Measurements from ENCODE around the gene CARD14.

The CARD14 gene

DNA sequence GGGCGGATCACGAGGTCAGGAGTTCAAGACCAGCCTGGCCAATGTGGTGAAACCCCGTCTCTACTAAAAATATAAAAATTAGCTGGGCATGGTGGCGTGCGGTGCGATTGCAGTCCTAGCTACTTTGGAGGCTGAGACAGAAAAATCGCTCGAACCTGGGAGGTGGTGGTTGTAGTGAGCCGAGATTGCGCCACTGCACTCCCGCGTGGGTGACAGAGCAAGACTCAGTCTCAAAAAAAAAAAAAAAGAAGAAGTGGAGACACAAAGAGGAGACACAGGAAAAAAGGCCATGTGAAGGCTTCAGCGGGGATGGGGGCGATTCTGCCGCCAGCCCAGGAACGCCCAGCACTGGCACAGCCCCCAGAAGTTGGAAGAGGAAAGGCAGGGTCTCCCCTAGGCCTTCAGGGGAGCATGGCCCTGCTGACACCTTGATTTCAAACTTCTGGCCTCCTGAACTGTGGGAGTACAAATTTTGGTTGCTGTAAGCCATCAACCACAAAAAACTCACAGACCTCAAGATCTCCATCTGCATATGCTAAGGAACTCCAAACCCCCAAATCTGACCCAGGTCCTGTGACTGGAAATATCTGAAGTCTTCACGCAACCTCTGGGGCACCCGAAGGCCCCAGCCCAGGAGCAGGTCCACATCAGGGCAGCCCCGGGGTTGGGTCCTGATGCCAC, 43.3 kb downstream of the CARD14 start:
- no peak for DNase-seq

DNA sequence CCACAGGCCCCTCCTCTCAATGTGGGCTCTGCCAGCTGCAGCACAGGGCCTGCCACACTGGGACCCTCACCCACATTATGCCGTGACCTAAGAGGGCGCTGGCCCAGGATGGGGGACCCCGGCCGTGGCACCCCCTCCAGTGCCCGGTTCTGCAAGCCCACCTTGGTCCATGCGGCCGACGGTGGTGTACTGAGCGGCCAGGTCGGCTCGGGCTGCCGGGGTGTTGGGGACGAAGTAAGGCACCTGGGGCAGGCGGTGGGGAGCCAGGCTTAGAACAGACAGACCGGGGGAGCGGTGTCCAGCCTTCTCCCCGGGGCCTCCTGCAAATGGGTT, 43.8 kb downstream of the CARD14 start:
- no peak for DNase-seq

DNA sequence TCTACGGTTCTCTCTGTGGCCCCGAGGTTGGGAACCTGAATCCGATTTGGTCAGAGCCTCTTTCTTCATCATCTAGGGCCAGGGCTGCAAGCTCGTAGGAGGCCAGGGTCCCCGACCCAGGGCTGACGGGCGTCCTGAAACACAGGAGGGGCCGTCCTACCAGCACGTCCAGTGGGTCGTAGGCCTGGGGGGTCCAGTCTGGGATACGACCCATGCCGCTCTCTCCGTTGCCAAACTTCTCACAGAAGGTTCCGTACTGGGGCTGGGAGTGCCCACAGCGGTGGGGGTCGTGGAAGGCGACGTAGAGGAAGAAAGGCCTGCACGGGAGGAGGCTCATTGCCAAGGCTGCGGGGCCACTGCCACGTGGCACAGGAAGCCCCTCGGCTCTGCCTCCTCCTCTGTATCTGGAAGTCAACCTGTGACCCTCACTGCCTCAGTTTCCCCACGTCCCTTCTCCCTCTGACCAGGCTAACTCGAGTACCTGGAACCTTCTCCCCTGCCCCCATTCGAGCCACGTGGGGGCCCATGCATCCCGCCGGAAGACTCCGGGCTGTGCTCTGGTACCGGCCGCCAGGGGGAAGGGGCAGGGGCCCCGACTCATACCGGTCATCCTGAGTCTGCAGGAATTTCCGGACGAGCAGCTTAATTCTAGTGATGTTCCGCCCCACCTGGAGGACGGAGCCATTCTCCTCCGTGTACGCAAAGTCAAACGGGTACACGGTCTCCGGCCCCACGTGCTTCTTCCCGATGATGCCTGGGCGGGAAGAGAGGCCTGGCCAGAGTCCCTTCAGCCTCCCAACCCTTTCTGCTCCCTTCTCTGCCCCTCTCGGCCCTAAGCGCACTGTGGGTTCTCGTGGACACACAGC, 44.4 kb downstream of the CARD14 start:
- DNase-seq: no peak

DNA sequence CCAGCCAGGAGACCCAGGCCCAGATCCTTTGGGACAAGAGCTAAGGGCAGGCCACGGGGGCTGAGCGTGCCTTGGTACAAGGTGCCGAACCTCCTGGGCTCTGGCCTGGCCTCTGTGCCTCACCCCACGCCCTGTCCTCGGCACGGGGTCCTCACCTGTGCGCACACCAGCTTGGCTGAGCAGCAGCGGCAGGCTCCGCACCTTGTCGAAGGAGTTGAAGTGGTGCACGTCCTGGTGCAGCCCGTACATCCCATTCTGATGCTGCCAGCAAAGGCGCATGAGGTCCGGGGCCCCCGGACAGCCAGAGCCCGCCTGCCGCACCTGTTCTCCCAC, 45.0 kb downstream of the CARD14 start:
- DNase-seq: no peak

DNA sequence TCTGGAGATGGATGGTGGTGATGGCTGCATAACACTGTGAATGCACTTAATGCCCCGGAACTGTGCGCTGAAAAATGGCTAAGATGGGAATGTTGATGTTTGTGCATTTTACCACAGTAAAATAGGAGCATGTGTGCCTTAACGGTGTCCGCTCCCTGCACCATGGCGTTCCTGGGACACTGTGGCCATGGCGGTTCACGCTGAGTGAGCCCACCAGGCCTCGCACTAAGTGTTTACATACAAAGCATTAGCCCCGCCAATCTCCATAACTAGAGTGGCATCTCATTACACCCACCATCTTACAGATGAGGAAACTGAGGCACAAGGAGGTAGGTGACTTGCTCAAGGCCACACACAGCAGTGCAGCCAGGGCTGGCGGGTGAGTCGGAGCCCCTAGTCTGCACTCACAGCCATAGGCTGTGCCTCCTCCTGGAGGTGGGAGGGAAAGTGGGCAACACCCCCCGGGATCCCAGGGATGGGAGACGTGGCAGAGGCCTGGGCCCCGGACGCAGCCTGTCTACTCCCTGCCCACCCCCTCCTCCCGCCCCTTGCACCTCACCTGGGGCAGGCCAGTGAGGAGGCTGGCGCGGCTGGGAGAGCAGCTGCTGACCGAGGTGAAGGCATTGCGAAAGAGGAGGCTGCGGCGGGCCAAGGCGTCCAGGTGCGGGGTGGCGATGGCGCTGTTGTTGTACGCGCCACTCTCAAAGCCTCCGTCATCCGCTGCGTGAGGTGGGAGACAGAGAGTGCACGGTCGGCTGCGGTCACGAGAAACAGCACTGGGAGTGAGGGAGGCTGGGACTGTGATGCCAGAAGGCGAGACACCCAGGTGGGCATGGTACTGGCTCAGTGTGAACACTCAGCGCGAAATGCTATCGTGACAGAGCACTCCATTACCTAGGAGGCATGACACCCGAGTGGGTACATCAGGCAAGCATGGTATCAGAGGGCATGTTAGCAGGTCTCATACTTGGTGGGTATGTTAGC, 46.9 kb downstream of the CARD14 start:
- no peak for DNase-seq

DNA sequence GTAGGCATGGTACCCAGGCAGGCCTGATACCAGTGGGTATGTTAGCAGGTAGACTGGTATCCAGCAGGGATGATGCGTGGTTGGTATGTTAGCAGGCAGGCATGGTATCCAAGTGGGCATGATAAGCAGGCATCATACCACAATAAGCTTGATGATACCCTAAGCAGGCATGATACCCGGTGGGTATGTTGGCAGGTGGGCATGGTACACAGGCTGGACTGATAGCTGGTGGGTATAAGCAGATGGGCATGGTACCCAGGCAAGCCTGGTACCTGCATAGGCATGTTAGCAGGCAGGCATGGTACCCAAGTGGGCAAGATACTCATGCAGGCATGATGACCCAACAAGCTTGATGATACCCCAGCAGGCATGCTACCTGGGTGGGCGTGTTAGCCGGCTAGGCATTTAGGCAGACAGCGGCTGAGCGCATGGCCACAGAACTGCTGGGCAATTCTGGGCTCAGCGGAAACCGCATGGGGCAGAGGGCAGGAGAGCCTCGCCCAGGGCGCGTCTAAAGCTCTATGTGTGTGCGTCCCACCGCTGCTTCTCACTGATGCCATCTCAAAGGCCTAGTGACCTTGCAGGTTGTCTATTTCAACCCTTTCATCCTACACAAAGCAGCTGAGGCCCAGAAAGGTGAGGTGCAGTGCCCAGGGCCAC, 48.0 kb downstream of the CARD14 start:
- no peak for DNase-seq

DNA sequence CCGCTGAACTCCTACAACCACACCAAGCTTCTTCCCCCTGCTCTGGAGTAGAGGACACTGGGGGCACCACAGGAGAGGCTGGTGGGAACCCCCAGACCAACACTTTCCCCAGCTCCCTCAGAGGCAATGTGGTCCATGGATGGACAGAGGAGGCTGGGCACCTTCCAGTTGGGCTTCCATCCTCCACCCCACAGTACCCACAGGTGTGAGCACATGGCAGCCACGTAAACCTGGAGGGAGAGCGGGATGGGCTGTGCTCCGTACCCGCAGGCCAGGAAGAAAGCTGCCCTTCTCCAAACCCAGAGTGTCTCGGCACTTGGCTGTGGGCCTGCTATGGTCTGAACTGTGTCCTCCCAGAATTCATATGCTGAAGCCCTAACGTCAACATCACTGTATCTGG, 48.6 kb downstream of the CARD14 start:
- no peak for DNase-seq

DNA sequence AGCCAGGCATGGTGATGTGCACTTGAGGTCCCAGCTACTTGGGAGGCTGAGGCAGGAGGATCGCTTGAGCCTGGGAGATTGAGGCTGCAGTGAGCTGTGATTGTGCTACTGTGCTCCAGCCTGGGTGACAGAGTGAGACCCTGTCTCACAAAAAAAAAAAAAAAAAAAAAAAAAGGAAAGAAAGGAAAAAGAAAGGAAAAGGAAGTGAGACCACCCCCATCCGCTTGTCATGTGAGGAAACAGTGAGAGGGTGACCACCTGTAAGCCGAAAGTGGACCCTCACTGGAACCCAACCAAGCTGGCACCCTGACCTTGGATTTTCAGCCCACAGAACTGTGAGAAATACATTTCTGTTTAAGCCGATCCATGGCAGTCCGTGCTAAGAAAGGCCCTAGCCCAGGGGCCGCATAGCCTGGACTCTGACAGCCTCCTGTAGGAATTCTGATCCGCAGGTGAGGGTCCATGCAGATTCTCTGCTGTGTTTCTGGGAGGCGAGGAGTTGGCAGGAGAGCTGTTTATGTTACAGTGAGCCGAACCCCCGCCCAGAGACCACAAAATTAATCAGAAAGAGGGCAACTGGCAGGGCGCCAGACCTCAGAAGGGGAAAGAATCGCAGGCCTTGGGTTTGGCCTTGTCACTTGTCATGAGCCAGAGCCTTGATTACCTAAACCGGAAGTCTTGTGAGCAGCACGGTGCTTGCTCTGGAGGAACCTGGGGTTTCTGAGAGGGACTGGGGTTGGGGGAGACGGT, 49.4 kb downstream of the CARD14 start:
- DNase-seq: peak; percentile 84

DNA sequence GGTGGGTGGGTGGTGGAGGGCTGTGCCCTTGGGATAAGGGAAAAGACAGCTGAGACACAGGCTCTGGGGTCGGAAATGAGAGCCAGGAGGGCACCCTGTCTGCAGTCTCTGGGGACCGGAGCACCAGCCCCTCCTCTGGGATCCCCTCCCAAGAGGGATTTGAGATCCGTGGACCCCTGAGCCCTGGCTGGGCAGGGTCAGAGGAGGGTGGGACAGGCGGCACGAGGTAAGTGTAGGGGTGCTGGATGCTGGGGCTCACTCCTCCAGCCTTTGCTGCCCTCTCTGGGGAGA, 49.9 kb downstream of the CARD14 start:
- DNase-seq: no peak

DNA sequence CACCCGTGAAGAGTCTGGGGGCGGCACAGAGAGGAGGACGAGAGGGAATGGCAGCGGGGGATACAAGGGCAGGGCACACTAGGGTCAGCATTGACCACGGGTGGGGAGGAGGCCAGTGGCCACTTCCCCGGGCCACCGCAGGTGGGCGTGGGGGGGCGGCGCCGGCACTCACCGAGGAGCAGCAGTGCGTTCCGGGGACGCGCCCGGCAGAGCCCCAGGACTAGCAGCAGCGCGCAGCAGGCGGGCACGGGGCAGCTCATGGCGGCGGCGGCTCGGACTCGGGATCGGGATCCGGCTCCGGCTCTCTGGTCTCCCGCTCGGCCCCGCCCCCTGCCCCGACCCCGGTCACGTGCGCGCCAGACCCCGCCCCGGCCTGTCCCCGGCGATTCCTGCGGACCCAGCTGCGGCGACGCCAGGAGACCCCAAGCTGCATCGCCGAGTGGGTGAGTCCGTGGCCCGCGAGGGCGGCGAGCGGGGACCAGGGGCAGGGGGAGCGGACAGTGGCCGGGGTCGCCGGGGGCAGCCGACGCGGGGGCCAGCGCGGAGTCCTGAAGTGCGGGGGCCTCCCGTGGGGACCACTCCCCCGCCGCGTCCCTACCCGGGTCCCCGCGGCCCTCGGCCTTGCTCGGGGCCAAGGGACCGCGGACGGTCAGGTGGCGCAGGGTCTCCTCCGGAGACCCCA, 50.4 kb downstream of the CARD14 start, which contains the start of the genes SGSH and SLC26A11:
Gene SGSH, minus strand, starts transcription at position 280 of the 682 bp plus-strand sequence. Its CDS starts 20 bp downstream, at position 260.
Gene SLC26A11, plus strand, starts transcription at position 374 of the 682 bp plus-strand sequence. CDS start 1,134 bp downstream, outside the sequence.
- peak; percentile 61 for DNase-seq

DNA sequence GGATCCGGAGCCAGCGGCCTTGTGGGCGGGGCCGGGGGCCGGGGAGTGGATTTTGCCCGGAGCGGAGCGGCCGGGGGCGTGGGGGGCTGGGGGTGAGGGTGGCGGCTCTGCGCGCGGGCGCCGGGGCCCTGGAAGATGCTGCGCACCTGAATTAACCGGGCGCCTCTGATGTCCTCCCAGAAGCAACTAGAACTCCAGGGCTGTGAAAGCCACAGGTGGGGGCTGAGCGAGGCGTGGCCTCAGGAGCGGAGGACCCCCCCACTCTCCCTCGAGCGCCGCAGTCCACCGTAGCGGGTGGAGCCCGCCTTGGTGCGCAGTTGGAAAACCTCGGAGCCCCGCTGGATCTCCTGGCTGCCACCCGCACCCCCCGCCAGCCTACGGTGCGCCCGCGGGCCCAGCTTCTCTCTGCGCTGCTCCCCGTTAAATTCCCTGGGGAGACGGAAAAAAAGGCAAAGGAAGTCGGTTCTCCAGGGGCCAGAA, 50.9 kb downstream of the CARD14 start:
- DNase-seq: peak; percentile 8

DNA sequence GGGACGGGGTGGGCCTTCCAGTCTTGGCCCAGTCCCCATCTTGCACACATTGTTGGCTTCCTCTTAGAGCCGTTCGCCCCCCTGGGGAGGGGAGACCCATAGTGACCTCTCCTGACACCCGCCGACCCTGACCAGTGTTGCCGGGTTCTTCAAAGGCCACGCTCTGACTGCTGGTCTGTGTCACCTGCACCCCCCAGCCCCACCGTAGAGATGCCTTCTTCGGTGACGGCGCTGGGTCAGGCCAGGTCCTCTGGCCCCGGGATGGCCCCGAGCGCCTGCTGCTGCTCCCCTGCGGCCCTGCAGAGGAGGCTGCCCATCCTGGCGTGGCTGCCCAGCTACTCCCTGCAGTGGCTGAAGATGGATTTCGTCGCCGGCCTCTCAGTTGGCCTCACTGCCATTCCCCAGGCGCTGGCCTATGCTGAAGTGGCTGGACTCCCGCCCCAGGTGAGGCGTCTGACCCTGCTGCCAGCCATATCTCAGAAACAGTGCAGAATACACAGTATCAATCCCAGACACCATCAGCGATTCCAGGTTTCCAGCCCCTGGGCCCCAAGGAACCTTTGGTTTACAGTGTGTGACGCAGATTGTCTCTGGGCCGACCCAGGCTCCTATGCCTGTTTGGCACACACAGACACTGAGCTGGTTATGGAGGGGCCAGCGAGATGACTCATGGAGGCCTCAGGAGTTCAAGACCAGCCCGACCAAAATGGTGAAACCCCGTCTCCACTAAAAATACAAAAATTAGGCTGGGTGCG, 51.7 kb downstream of the CARD14 start:
- DNase-seq: no peak

DNA sequence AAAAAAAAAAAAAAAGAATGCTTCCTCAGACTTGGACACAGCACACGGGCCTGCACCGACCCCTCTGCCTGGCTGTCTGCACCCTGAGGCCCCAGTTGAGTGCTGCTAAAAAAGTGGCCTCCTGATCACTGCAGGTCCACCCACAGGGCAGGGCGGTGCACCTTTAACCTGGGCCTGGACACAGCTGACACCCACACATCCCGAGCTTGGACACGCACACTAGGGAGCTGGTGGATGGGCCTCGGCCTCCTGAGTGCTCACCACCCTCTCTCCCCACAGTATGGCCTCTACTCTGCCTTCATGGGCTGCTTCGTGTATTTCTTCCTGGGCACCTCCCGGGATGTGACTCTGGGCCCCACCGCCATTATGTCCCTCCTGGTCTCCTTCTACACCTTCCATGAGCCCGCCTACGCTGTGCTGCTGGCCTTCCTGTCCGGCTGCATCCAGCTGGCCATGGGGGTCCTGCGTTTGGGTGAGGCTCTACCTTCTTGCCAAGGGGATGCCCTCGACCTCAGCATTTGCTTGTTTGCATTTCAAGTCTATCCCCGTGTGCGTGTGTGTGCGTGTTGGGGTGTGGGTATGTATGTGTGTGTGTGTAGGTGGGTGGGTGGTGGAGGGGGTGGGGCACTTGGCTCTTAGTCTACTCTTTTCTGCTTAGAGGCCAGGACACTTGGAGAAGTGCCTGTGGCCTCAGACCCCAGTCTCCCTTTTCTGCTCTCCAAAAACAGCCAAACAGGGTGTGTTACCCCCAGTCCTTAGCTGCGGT, 52.7 kb downstream of the CARD14 start:
- no peak for DNase-seq

DNA sequence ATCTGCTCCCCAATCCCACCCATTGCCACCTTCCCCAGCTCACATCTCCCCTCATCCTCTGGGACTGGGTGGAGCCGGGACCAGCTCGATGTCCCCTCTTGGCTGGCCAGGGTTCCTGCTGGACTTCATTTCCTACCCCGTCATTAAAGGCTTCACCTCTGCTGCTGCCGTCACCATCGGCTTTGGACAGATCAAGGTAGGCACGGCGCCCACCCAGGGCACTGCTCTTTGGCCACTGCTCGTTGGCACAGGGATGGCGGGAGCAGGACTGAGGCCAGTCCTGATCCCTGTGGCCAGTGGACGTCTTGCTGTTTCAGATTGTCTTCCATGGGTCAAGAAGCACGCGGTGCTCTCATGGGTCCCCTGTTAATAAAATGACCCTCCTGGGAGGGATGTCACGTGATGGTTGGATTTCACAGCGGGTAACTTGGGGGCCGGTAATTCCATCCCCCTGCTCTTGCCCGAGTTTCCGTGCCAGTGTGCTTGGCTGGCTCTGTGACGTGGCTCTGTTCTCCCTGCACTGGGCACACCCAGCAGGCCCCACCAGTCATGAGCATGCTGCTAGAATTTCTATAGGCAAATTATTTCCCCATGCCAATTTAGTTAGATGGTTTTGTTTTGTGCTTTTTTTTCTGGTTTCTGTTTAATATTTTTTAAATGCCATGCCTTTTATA, 53.4 kb downstream of the CARD14 start:
- DNase-seq: no peak

DNA sequence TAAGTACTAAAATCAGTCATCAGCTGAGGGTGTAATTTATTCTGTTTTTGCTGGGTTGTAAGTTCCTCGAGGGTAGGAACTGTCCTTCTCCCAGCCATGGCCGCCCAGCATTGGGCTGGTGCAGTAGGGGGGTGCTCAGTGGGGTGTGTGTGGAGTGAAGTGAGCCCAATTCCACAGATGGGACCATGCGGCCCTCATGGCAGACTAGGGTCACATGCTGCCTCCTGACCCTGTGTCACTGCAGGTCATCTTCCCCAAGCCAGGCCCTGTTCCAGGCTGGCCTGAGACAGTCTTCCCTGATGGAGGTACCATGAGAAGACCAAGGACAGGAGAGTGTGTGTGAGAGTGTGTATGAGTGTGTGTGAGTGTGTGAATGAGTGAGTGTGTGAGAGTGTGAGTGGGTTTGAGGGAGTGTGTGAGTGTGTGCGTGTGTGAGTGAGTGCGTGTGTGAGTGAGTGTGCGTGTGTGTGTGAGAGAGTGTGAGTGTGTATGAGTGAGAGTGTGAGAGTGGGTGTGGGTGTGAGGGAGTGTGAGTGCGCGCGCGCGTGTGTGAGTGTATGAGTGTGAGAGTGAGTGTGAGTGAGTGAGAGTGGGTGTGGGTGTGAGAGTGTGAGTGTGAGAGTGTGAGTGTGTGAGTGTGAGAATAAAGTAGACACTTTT, 54.1 kb downstream of the CARD14 start:
- no peak for DNase-seq

DNA sequence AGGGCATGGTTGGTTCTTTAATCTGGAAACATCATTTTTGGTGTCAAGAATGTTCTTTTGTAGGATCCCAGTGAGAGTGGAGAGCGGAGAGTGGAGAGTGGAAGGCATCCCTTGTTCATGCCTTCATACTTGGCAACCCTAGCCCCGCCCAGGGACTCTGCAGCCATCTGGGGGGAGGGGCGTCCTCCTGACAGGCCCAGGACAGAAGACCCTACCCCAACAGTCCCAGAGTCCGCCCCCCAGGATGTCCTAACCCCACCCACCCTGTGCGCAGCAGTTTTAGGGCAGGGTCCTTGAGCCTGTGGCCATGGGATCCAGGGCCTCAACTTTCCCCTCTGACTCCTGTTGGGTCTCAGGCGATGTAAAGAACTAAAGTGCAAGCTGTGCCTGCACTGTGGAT, 54.9 kb downstream of the CARD14 start:
- no peak for DNase-seq

DNA sequence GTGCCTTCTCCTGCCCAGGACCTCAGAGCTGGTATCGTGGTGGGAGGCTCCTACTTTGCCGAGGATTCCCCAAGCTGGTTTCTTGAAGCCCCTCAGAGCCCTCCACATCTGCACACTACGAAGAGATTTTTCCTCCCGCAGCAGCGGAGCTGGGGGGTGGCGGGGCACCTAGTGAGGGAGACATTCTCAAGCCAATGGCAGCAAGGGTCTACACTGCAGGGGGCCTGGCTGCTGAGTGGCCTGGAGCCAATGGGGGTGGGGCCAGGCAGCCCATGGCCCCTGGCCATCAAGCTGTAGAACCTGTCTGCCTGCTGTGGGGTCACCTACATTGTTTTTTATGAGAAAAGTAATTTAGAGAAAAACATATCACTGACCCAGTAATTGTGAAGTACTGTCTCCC, 55.4 kb downstream of the CARD14 start:
- DNase-seq: no peak

DNA sequence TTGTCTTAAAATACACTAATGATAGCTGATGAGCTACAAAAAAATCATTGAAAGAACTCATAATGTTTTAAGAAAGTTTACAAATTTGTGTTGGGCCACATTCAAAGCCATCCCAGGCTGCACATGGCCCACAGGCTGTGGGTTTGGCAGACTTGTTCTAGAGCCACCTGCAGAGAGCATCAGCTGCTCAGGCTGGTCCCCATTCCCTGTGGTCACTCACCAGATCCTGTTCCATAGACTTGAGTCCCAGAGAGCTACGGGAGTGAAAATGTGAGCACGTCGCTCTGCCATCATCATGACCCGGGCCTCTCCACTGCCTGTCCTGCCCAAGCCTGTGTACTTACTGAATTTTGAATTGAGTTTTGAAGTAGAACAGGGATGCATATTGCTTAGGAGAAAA, 57.3 kb downstream of the CARD14 start:
- no peak for DNase-seq
